ENCODE results near the gene SMIM35.

The SMIM35 gene

DNA sequence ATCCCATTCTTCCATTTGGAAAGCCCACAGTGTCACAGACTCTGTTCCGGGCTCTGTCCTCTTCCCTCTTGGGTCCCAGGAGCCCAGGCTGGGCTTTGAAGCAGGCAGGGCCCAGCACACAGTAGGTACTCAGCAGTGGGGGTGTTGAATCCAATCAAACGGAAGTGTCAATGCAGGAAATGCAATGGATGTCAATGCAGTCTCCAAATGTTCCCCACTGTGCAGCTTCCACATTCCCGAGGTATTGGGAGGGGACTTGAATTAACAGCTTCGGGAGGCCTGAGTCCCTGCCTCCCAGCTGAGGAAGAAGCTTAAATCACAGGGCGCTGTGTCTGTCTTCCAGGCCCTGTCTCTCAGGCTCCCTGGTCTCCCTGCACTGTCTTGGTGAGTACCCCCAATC, 21.8 kb upstream of the SMIM35 start:
- DNase-seq, result no peak

DNA sequence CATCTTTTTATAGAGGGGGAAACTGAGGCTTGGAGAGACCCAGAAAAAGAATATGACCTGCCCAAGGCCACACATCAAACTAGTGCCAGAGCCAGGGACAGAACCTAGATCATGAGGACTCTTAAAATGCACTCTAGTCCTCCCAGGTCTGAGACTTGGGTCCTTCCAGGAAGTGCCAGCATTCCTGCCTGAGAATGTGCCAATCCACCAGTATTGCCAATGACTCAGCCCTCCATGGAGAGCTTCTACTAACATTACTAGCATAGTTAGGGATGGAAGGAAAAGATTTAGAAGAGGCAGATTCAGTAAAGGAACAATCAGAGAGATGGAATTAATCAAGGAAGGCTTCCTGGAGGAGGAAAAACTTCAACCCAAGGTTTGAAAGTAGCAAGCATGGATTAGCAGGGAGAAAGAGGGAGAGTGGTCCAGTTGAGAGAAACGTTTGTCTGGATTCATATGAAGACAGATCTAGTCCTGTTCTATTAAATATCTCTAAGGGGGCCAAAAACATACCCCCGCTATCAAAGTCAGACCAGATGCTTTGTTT, 20.1 kb upstream of the SMIM35 start:
- no peak for DNase-seq

DNA sequence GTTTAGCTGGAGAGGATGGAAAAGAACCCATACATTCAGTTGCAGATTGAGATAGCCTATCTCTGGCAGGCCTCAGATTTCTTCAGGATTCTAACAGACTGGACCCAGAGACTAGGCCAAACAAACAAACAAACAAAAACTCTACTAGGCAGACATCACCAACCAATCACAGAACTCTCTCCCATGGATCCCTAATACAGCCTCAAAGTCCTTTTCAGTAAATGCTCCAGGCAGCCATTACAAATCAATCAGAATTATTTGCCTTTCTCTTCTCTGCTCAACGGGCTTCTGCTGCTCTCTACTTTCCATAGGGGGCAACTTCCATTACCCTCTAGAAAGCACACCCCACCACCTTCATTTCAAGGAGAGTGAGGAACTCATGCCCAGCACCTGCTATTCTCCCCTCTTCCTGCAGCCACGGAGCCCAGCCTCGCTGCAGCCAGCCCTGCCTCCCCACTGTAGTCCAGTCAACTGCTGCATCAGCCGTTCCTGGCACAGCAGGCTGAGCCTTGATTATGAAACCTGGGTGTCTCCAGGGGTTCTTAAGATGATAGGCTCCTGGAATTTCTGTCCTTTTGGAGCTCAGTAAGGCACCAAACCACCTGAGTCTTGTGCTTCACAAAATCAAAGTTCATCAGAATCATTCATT, 19.0 kb upstream of the SMIM35 start:
- DNase-seq, result no peak

DNA sequence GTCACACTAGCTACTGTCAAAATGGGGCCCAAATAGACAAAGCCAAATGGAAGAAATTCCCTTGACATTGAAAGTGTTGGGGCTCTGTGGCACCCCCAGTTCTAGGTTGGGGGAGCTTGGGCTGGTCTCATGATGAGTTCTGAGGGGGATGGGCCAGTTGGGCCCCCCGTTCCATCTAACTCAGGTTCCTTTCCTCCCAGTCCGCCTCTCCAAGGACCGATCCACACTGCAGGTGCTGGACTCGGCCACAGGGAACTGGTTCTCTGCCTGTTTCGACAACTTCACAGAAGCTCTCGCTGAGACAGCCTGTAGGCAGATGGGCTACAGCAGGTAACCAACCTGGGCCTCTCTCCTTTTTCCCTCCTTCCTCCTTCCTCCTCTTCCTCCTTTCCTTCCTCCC, 17.7 kb upstream of the SMIM35 start:
- DNase-seq, result no peak

DNA sequence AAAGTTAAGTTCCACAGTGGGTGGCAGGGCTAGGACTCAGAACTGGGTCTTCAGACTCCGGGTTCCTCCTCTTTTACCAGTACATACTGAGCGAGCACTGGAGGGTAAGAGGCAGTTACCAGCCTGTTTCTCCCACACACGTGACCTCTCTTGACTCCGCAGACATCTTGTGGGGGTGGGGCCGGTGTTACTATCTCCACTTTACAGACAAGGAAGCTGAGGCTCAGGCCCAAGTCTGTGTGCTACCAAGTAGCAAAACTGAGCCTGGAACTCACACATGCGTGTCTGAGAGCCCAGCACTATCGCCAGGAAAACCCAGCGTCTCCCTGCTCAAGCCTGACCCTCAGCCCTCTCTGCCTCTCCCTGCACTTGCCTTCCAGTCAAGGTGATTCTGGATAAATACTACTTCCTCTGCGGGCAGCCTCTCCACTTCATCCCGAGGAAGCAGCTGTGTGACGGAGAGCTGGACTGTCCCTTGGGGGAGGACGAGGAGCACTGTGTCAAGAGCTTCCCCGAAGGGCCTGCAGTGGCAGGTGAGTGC, 16.0 kb upstream of the SMIM35 start:
- DNase-seq, result no peak

DNA sequence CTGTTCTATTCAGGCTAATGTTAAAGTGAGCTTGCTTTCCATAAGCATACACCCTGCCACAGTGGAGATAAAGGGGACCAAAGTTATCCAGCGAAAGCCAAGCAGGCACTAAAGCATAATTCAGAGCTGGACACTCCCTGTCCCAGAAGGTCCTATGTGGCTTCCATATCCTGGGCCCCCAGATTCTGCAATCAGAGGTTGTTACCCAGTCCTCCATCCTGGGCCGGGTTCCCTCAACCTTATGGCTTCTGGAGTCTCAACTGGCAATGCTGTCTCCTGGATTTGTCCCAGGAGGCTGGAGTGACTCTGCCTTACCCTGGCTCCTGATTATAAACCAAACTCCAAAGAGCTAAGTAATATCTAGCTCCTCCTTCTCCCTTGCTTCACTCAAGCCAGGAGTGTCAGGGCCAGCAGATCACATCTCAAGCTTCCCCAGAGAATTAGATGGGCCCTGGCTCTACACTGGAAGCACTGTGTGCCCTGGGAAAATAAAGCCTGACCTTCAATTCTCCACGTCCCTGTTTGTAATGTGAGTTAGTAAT, 14.0 kb upstream of the SMIM35 start:
- no peak for DNase-seq

DNA sequence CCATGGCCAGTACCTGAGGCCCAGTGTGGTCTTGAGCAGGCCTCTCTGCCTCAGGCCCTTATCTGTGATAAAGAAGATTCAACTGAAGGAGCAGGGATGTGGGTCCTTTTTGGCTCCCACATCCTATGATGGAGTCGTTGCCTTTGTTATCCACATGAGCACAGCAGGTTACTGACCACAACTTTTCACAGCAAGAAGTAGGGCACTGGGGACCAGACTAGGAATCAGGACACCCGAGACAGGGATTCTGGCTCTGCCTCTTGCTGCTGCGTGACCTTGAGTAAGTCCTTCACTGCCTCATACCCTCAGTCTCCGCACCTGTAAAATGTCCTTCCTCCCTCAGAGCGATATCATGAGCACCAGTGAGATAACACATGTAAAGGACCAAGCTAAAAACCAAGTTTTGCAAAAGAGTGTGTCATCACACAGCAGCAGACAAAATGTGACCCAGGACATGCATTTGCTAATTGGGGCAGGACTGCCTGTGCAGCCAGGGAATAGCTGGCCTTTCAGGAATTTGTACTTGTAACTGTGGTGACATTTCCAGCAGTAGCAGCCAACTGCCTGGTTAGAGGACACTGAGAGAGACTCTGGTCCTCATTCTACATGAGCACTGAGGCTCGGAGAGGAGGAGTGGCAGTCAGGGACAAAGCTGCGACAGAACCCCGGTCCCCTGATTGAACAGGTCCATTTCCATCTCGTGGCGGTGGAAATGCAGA, 13.2 kb upstream of the SMIM35 start:
- DNase-seq, result no peak

DNA sequence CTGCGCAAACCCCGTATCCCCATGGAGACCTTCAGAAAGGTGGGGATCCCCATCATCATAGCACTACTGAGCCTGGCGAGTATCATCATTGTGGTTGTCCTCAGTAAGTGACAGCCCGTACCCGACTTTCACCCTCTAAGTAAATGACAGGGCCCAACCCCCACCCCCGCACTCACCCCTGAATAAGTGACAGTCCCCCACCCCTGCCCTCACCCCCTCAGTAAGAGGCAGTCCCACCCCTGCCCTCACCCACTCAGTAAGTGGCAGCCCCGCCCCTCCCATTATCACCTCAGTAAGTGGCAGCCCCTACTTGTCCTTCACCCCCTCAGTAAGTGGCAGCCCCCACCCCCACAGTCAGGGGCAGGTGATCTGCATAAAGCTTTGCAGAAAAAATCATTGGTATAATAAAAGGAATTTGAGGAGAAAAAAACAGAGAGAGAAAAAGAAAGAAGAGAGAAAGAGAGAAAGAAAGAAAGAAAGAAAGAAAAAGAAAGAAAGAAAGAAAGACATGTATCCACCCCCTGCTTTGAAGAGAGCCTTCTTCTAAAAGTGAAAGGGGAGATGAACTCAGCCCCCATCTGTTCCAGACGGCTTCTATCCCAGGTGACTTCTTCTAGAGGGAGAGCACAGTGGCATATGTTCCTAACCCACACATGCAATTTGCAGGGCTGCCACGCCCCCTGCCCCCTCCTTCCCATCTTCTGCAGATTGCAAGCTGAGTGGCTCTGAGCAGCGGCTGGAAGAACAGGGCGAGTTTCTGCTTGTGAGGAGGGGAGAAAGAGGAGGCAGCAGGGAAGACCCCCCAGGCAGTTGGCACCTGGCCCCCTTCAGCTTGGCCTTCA, 12.5 kb upstream of the SMIM35 start:
- DNase-seq, result no peak

DNA sequence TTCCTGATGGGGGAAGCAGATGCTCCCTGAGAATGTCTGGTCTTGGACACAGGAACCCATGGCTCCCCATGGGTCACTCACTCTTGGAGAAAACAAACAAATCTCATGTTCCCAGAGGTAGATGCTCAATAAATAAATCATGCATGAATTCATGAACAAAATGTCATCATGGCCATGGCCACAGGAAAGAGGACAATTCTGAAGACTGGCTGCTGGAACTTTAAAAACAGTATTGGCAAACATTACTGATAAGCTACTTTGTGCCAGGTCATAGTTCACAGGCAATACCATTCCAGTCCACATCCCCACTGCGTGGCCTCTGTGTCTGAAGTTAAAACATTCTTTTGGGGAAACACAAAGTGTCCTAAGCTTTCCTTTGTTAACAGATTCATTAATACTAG, 9.2 kb upstream of the SMIM35 start:
- DNase-seq, result no peak

DNA sequence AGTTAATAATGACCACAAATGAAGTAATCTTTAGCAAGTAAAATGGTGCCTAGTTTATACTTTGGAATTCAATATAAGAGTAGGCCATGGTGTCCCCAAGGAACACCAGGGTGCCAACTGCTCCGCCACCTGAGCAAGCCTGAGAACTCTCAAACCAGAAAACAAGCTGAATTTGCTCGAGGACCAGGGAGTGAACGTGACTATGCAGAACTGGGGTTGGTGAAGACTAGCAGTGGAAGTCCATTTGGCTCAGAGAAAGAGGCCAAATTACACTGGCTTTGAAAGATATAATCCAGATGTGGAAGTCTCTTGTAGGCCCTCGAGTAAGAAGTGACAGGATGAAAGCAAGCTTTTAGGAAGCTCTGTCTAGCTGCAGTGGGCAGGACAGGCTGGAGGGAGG, 8.7 kb upstream of the SMIM35 start:
- DNase-seq, result no peak

DNA sequence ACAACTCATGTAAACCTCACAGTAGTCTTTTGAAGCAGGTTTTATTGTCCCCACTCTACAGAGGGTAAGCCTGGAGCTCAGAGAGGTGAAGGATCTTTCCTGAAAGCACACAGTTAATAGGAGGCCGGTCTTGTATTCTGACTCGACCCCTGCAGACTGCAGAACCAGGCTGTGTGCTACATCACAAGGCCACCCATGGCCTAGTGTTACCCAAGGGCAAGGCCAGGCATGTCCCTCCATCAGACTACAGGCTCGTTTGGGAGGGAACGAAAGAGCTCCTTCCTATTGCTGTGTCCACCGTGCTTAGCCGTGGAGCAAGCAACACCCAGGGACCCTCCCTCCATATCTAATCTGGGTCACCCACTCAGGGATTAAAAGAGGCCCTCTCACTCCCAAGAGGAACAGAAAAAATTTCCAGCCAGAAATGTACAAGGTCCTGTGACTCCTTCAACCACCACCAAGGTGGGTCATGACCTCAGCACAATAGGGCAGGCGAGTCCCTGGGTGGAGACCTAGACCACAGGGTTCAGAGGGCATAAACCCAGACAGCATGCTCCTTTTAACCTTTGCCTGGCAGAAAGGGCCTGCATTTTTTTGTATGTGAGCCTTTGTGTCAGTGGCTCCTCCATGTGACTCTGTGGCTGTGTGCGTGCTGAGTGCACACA, 6.3 kb upstream of the SMIM35 start:
- no peak for DNase-seq

DNA sequence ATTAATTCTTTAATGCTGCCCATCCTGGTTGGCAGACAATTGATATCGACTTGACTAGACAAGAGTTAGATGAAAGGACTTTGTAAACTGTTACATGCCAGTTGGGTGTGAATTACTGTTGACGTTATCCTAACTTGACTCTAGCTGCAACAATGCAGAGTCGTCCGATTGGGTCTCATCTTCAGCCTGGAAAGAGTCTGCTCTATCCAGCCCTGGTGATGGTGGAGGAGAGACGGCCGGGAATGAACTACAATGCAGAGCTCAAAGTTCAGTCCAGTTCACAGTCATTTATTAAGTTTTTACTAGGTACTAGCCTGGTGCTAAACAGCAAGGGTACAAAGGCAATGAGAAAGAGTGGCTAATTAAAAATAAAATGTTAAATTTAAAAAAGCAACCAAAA, 4.9 kb upstream of the SMIM35 start:
- no peak for DNase-seq

DNA sequence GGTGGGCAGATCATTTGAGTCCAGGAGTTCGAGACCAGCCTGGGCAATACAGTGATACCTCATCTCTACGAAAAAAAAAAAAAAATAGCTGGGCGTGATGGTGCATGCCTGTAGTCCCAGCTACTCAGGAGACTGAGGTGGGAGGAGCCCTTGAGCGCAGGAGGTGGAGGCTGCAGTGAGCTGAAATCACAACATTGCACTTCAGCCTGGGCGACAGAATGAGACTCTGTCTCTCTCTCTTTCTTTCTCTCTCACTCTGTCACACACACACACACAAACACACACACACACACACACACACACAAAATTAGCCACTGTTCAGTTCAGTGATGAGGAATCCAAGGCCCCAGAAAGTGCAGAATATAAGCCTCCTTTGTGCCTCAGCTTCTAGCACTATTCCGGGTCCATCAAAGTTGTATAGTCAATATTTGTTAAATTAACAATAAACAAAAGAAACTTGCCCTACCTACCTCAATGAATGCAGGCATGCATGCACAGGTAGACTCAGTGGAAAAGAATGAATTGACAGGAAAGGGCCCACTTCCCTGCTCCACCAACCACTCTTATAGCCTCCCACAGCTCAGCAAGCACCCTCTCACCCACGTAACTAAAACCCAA, 3.9 kb upstream of the SMIM35 start:
- DNase-seq, result no peak

DNA sequence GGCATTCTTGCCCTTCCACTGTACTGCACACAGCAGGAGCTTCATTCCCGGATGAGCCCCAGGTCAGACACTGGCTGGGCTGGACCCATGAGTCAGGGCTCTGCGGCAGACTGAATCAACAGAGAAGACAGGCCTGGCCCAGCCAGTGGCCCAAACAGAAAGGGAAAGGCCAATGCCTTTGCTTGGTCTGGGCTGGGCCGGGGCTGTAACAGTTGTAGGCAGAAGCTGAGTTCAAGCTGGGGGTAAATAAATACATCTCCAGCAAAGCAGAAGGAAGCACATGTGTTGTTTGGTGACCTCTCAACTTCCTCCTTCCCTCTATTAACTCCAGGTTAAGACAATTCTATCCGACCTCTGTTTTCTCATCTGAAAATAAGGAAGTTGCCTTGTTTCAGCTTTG, 1.8 kb upstream of the SMIM35 start:
- DNase-seq, result no peak

DNA sequence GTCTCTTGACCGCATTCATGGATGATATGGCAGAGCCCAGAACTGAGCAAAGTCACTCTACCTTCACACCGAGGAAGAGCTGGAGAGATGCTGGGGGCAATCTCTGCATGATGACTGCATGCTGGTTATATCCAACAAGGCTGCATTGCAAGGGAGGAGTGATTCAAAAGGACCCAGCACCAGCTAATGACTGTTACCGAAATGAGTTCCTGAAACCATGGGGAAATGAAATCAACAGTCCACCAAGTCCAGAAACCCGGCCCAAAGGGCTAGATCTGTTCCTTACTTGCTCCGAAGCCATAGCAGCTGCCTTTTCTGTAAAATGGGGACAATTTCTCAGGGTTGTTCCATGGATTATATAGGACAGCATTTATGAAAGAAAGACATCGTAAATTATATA, 1.2 kb upstream of the SMIM35 start:
- DNase-seq, result no peak

DNA sequence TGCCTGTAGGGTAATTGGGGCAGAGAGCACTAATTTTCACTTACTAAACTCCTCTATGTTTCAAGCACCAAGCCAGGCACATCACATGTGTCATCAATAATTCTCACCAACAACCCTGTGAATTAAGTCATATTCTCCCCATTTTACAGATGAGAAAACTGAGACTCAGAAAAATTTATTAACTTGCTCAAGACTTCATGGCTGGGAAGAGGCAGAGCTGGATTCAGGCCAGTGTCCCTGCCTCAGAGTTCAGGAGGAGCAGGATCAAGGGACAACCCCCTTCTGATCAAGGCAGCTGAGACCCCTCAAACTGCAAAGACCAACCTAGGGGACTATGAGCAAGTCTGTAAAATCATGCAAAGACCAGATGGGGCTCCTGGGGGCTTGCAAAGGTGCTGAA, 2.1 kb downstream of the SMIM35 start:
- DNase-seq, result no peak

DNA sequence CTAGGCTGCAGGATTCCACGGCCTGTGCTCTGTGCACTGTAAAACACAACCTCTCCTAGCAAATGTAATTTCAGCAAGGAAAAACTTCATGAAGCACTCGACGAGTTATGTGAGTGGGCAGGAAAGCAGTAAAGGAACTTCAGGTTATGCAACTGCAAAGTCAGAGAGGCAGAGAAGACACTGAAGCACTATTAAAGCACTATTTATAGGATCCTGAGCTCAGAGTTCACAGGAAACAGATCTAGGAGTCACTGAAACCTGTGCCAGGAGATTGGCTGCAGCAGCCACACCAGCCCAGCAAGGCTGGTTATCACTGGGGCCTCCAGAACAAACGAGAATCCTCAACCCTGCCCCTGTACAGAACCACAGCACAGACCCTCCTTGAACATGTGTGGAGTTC, 2.5 kb downstream of the SMIM35 start:
- no peak for DNase-seq

DNA sequence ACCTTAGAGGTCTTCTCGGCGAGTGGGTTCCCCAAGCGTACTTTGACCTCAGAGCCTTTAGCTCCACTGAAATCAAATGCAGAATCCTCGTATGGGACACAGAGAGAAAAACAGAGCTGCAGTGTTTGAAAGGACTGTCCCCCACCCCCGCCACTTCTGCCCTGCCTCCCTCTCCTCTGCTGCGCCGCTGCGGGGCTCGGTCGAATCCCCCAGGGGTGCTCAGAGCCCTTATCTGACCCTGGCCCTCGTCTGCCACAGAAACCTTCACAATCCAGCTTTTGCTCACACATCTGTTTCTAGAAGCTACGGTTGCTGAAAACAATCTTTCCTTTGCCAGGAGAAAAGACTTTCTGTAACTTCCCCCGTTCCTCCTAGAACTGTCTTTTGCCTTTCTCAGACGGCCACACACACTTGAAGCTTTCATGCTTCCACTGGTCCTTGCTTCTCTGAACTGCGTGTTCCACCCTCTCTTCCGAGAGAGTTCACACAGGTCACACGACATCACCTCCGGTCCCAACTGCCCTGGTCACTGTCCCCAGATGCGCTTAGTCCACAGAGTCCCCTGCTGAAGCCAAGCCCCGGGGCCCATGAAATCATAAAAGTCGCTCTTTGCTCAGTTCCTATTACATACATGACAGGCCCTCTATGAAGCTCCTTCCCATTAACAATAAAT, 3.7 kb downstream of the SMIM35 start:
- no peak for DNase-seq

DNA sequence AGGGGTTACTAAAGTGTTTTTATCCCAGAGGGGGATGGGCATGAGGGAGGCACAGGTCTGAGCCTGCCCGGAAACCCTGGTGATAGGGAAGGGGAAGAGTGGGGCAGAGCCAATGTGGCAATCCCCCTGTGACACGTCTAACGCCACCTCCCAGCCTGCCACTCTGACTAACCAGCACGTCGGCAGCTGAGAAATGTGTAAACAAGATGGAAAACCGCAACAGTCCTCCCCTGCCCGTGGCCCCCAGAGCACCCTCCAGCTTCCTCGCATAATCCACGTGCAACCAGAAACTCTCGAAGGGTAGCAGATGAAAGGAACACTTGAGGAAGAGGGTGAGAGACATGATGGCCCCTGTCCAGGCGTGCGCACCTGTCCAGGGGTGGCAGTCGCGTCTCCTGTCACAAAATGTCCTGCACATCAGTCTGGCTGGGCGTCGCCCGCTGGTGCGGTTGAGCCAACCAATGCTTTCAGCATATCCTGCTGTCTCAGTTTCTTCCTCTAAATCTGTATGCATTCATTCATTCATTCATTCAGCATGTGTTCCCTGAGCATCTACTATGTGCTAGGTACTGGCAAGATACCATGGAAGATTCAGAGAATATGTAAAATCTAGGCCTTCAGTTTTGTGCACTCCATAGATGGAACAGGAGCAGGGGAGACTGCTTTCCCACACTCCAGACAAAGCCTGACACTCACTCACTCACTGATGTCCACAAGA, 5.4 kb downstream of the SMIM35 start:
- no peak for DNase-seq

DNA sequence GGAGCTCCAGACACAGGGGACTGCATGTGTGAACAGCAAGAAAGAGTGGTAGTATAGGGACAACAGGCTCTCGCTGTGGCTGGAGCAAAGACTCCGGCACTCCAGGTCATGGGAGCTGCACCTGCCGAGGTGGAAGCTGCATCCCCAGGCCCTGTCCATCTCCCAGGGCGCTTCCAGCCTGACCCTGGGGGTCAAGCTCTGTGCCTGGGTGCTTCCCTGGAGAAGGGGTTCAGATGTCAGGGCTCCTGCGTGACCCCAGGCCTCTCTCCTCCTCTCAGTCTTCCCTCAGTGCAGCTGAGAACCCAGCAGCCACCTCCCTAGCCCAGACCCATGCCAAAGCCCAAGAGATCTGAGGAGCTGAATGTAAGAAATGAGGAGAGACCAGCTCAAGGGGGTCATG, 6.5 kb downstream of the SMIM35 start:
- no peak for DNase-seq

DNA sequence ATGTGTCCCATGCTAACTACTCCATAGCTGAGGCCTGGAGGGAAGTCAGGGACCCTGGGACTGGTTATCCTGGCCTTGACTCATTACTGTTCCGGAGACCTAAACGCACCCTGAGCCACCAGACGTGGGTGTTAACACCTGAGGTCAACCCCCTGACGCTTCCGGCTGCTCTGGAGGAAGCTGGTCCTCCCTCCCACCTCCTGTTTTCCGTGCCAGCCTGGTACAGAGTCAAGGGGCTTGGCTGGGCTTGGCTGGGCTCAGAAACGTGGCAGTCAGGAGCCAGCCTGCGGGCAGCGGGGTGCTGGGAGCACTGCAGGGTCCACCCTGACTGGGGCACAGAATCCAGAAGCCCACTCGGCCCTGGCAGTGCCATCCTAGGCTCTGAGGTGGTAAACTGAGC, 7.3 kb downstream of the SMIM35 start:
- DNase-seq, result no peak

All from effector CD4-positive, alpha-beta T cell (primary cell).